ENCODE results near the gene NANOGP8. TPM values are rescaled to one million over a fixed set of nuclear protein-coding genes. Genes with fewer than 3 reads are reported as not detected.

Gene NANOGP8
- total RNA-seq, 1 donor from 2014 or later = not detected

DNA sequence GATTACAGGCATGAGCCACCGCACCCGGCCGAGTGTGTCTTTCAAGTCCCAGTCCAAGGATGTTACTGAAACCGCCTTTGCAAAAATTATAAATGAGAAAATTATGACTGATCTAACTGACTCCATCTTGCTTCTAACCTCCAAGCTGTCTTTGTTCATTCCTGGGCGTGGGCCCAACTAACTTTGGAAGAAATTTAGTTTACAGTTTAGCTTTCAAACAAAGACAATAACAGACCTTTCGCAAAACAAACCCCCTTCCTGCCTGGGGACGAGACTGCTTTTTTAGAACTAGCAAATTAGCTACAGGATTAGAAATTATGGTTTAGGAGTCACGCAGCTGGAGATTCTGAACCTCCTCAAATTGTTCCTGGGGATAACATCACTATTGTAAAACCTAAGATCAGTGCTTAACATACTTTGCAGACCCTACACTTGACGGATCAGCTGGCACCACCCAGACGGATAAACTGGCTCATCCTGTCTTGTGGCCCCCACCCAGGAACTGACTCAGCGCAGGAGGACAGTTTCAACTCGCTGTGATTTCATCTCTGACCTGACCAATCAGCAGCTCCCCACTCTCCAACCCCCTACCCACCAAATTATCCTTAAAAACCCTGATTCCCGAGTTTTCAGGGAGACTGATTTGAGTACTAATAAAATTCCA, 23.8 kb downstream of the NANOGP8 start:
- intact Hi-C loops (cut with micrococcal nuclease) = no loop called here

DNA sequence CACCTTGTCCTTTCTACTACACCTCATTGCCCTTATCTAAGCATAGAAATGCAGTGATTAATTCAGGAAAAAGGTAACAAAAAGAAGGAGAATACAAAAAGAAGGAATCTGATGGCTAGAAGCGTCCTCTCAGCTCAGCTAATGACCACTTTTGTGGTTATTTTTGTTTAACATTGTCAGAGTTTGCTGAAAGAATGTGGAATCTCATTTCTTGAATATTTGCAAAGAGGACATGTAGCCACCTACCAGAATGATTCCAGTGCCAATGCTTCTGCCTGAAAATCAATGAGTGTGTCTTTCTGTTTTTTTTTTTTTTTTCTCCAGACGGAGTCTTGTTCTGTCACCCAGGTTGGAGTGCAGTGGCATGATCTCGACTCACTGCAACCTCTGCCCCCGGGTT, 24.5 kb downstream of the NANOGP8 start:
- intact Hi-C loops (cut with micrococcal nuclease) = no loop called here

DNA sequence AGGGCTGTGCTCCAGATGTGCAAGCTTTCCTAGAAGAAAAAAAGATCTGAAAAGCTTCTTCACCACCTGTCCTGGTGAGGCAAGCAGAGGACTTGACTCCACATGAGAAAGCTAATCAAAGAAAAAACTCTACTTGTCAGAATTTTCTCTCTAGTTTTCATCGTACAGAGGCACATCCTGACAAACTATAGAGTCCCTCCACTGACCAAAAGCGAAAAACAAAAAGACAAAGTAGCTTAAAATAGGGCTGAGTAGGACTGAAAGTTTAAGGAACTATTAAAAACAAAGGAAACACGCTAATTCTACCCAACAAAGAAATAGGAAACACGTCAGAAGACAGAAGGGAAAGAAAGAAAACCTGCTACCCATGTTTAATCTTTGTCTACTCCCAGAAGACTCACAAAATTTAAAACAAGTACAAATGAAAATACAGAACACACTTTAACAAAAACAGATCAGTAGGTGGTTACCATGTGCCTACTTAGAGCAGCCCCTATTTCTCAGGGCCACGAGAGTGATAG, 26.5 kb downstream of the NANOGP8 start:
- intact Hi-C loops (cut with micrococcal nuclease) = no loop called here

DNA sequence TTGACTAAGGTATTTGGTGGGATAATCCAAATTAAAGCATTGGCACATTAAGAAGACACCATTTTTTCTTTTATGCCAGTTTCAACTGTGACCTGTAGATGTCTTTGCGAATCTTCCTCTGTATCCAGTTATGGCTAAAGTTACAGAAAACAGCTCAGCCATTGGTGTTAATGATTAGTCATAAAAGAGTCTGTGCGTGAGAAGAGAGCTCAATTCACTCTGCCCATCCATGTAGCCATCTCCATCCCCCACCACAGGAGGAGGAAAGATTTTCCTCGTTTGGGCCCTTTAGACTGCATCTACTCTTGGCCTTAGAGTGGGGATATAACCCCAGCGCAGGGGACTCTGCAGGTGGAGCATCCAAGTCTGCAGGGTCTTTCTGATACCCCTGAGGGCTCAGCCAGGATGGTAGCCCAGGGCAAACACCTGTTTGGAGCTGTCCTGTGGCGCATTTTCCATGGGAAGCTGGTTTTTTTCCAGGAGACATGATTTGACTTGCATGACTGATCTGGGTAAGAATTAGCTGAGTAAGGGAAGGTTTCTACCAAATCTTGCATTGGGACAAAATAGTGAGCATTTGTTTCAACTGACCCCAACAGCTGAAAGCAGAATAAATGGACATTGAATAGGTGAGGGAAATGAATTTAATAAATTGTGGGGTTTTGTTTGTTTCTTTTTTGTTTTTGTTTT, 29.5 kb downstream of the NANOGP8 start:
- intact Hi-C loops (cut with micrococcal nuclease) = no loop called here

DNA sequence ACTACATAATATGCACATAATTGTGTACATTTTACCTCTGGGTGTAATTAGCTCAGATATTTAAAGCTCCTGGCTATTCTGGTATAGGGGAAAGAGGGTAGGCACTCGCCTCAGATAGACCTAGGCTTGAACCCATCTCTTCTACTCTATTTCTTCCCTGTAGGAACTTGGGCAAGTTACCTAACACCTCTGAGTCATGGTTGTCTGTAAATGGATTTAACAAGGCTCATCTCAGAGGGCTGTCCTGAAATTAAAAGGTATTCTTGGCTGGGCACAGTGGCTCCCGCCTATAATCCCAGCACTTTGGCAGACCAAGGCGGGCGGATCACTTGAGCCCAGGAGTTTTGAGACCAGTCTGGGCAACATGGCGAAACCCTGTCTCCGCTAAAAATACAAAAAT, 30.7 kb downstream of the NANOGP8 start:
- intact Hi-C loops (cut with micrococcal nuclease) = no loop called here

DNA sequence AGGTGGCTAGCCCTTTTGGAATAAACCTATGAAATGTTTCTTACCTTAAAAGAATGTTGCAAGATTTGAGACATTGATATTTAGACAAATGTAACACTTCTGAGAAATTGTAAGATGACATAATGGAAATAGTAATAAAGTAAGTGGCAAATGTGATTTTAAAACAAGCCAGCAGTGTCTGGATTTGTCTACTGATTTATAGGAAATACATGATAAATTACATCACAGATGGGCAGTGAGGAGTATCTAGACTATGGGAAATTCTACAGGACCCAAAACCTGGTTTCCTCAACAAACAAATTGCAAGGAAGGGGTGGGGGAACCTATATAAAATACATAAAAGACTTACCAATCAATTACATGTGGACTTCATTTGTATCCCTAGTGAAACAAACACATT, 37.1 kb downstream of the NANOGP8 start:
- intact Hi-C loops (cut with micrococcal nuclease) = no loop called here

DNA sequence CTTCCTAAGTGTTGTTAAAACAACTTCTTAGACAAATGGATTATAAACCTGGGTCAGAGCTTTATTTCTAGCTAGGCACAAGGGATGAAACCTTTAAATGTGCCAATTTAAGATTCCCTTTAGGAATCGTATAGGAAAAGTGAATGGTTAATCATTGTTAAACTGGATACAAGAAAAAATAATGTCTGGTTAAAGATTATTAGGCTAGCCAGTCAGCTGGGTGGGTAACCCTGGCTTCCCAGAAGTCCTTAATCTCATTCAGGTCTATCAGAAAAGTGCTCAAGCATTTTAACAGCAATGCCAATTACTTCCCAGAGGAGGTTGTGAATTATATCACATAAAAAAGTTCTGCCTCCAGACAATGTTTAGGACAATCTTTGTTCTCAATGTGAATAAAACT, 37.6 kb downstream of the NANOGP8 start:
- intact Hi-C loops (cut with micrococcal nuclease) = no loop called here

DNA sequence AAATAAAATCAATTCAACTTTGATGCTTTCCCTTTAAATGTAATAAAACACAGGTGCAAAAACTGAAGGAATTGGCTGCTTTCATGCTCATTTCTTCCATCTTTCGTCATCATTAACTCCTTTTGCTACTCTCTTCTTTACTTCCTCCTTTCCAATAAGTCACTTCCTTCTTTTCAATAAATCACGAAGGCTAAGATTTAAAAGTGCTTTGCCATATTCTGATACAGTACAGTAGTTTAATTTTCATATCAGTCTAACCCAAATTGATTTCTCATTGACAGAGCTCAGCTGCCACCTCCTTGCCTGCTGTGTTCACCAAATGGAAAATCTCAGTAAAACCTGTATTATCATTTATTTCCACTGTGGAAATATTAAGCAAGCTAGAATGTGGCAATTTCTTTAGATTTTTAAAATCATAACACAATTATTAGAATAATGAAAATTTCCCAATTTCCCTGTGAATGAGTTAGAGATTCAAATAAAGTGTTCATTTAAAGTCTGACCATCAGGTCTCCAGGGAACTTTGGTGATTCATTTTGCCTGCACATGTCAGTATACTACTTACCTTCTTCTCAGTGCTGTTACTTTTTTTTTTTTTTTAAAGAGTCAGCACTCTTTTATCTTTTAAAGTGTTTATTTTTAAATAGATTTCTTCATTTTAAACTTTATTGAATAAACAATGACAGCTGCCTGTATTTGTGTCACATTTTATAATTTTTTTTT, 41.6 kb downstream of the NANOGP8 start:
- intact Hi-C loops (cut with micrococcal nuclease) = no loop called here

DNA sequence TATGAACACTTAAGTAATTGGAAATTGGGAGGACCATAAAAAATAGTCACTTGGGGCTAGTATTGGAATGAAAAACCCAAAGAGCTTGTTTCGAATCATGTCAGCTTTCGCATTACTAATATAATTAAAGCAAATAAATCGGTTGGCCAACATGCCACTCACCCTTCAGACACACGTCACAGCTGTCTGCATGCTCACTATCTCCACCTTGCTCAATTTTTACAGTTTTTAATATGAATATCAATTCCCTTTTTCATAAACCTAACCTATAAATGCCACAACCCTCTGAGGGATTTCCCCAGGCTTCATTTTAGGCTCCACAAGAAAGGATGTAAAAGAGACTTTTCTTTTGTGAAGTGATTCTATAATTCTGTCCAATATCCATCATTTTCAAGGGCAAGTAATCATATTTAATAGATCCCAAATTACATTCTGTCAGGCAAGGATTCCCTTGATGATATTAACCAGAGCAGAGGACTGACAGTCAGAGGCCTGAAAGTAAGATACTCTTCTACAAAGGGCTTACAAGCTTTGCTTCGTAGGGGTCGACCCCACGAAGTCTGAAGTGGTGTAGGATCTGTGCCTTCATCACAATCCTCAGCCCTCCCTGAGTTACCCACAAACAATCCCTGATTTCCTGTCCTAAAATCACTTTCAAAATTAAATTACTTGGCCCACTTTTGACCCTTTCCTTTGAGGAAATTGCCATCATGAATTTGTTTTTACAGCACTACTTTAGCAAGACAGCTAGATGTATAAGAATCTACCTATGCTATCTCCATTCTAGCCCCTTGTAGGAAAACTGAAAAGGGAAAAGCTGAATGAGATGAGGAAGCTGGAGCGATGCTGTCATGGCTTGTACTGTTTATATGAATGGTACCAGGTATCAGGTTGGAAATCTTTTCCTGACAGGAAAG, 44.5 kb downstream of the NANOGP8 start:
- intact Hi-C loops (cut with micrococcal nuclease) = no loop called here

DNA sequence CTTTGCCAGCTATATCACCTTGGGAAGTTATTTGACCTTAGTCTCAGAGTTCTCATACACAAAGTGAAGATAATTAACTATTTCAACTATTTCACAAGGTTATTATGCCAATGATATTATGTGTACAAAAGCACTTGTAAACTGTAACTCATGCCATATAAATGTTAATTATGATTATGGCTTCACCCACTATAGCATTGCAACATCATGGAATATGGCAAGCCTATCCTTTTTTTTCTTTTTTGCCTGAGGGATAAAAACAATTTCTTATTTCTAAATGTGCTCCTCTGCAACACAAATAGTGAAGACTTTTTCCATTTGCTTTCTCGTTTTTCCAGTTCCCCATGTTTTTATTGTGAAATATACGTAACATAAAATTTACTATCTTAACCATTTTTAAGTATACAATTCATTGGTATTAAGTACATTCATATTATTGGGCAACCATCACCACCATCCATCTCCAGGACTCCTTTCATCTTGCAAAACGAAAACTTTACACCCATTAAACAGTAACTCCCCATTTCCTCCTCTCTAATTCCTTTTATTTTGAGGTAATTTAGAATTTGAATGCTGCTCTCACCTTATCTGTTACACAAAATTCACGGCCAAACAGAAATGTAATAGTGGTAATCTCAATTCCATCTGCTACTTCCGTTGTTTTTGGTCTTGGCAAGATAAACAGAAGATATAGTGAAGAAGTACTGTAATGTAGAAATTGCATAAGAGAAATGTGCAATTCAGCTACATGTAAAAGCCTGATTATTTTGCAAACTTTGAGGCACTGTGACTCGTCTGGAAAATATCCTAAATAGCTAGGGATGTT, 46.3 kb downstream of the NANOGP8 start:
- intact Hi-C loops (cut with micrococcal nuclease) = no loop called here

Other genes with a start within 250 kb of the NANOGP8 start
- 46.3 and 50.5 TPM in 2 replicates for gene AQR, start 115.6 kb downstream of the NANOGP8 start, total RNA-seq
- gene ZNF770, start 97.0 kb downstream of the NANOGP8 start, total RNA-seq = 44.1 and 46.1 TPM in 2 replicates

Data from T-helper 2 cell treated with Interferon-gamma antibody and Interleukin-4, amounts not matched to agents 100 ng/mL and 5 ng/mL, for 36 hours (primary cell).